NT2/D1 (cell line): ENCODE data around the gene ZNF205.

ENCODE experiments used
- YY1 ChIP-seq: IDR thresholded peaks from 2 replicates; pipeline ENCODE4 v1.6.1; 2011; ENCODE audit not compliant: insufficient read length, insufficient read depth
- ZNF274 ChIP-seq: IDR thresholded peaks from 2 replicates; pipeline ENCODE4 v1.6.1; 2011; ENCODE audit warnings: mild to moderate bottlenecking, low read depth, low read length

DNA sequence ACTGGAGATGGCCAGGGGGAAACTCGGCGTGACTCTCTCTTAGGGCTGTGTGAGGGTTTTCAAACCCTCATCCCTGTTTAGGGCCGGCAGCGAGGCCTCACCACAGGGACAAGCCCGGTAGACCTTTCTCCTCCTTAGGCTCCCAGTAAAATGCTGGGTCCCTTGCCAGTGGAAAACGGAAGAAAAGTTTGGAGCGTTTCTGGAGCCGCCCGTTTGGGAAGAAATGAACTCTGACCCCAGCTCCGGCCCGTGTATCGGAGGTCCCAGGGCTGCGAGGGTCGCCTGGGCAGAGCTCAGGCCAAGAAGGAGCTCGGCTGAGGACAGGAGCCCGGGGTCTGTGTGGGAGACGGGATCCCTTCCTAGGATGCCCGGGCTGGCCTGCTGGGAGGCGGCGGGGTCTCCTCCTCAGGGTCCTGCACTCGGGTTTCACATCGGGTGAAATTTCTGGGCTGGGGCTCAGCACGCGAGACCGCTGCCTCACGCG lies 45.7 kb downstream of the ZNF205 start:
- TF ChIP-seq ZNF274: no peak
- TF ChIP-seq YY1: no peak
